AG10803 (cell line): ENCODE results near the gene CPNE8.
A peak's percentile ranks its signal among the peaks of the same experiment; 100 is the strongest.
"Not testable (repeated sequence)": the region's sequence is repeated elsewhere in the genome, so short reads cannot be mapped to it uniquely, and the experiment has no call there.

Experiments used
- DNase-seq: peaks from one replicate; pipeline ENCODE4 v3.0.0; 2010; ENCODE audit warnings: low read depth
- H3K4me3 ChIP-seq: 2 replicates; pipeline ENCODE4 v1.5.1; 2011; ENCODE audit warnings: mild to moderate bottlenecking, low read length, control low read depth
- CTCF ChIP-seq: conservative IDR thresholded peaks from 2 replicates; pipeline ENCODE4 v1.5.1; 2011; ENCODE audit warnings: mild to moderate bottlenecking, low read length, control low read depth, inconsistent platforms

Gene CPNE8

GRCh38 chr12:38744041-38744440, 161.3 kb downstream of the CPNE8 start:
- peak; percentile 74 for DNase-seq
- TF ChIP-seq CTCF: no peak
- H3K4me3 ChIP-seq: no peak overlapping the region

- H3K4me3 ChIP-seq, DNase-seq: not testable (repeated sequence)
These were observed 162.9 kb downstream of the CPNE8 start for GRCh38 chr12:38742496-38742895.

GRCh38 chr12:38736821-38737220, 168.6 kb downstream of the CPNE8 start:
- TF ChIP-seq CTCF: no peak
- DNase-seq: no peak
- no peak overlapping the region for H3K4me3 ChIP-seq

- H3K4me3 ChIP-seq: no peak overlapping the region
- no peak for TF ChIP-seq CTCF
- DNase-seq: no peak
These were observed 172.6 kb downstream of the CPNE8 start for GRCh38 chr12:38732761-38733160.

GRCh38 chr12:38728894-38729293, 176.5 kb downstream of the CPNE8 start:
- no peak for TF ChIP-seq CTCF
- DNase-seq: no peak

GRCh38 chr12:38721611-38722252, 183.7 kb downstream of the CPNE8 start:
- DNase-seq: no peak
- no peak for TF ChIP-seq CTCF
- H3K4me3 ChIP-seq: no peak overlapping the region

More at GRCh38 chr12:38728894-38729293, 176.5 kb downstream of the CPNE8 start:
- H3K4me3 ChIP-seq: no peak overlapping the region

GRCh38 chr12:38720661-38721060, 184.7 kb downstream of the CPNE8 start:
- H3K4me3 ChIP-seq: no peak overlapping the region
- DNase-seq: no peak
- TF ChIP-seq CTCF: no peak
